ENCODE measurements around the gene PSPH.

DNA sequence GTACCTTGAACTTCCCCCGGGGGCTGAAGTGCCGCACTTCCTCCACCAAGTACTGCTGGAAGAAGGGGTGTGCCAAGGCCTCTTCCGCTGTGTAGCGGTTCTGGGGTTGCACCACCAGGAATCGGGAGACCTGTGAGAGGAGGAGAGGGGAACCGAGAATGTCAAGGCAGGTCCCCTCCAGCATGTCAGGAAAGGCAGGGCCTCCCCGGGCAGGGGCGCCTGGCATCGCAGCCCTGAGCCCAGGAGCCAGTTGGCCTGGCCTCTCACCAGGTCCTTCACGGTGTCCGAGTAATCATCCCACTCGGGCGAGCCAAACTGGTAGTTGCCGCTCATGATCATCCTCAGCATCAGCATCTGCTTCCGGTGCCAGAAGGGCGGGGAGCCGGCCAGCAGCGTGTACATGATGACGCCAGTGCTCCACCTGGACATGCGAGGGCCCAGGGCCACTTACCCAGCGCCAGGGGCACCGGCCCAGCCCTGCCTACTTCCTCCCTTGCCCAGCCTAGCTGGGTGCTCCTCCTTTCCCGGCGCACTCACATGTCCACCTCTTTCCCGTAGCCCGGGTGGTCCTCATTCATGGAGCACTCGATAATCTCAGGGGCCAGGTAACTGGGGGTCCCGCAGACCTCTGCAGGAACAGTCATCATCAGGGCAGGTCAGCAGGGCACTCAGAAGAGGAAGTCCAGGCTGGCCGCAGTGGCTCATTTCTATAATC is 30.5 kb upstream of the PSPH start:
- TF ChIP-seq CTCF (IDR thresholded peaks at IDR 0.05) (no peak), POLR2AphosphoS5 (IDR thresholded peaks at IDR 0.05) (no peak), POLR2A (IDR thresholded peaks at IDR 0.05) (no peak)
